ENCODE data around the gene AKAP13.
A peak's percentile ranks its signal among the peaks of the same experiment; 100 is the strongest.

AKAP13 gene

GRCh38 chr15:85752124-85752475 lies 371.7 kb downstream of the AKAP13 start:
- no peaks in the 10 kb centered on the region for H3K4me1 ChIP-seq (ENCODE audit: control insufficient read depth, insufficient read depth, low read length)
- no peak overlapping the region for H3K27ac ChIP-seq (ENCODE audit: extremely low read depth, low read depth, low read length)

GRCh38 chr15:85752491-85752961 lies 372.1 kb downstream of the AKAP13 start:
- H3K9me3 ChIP-seq (ENCODE audit: control insufficient read depth, insufficient read depth, low read depth, low read length) = no peaks in the 10 kb centered on the region
- no peaks in the 10 kb centered on the region for H3K4me1 ChIP-seq (ENCODE audit: control insufficient read depth, insufficient read depth, low read length)
- CTCF ChIA-PET = no interaction called here
- TF ChIP-seq KLF16 (tag by site-specific recombination; IDR thresholded peaks at IDR 0.05) (no peak), ZNF16 (tag by site-specific recombination; IDR thresholded peaks at IDR 0.05; ENCODE audit: low read depth) (no peak), ZNF133 (tag by site-specific recombination; IDR thresholded peaks at IDR 0.05) (no peak), ZNF202 (tag by site-specific recombination; IDR thresholded peaks at IDR 0.05; ENCODE audit: borderline replicate concordance) (no peak), ZNF449 (tag by site-specific recombination; IDR thresholded peaks at IDR 0.05) (no peak), PRDM4 (tag by site-specific recombination; IDR thresholded peaks at IDR 0.05) (no peak), ZNF354C (tag by site-specific recombination; IDR thresholded peaks at IDR 0.05; ENCODE audit: borderline replicate concordance, low read depth) (no peak), ZSCAN23 (tag by site-specific recombination; IDR thresholded peaks at IDR 0.05) (no peak), ZNF830 (tag by site-specific recombination; IDR thresholded peaks at IDR 0.05; ENCODE audit: low read depth) (no peak)
- no peak overlapping the region for H3K27ac ChIP-seq (ENCODE audit: extremely low read depth, low read depth, low read length)
- no peak overlapping the region for H3K4me3 ChIP-seq (ENCODE audit: low read depth, low read length)
- POLR2A ChIA-PET = no interaction called here
- peaks cover 0 to 15% of the 10 kb centered on the region in 2 experiments; a peak in 1 of 3 replicates for H3K36me3 ChIP-seq (ENCODE audit: control insufficient read depth in 2 of 2, insufficient read depth in 1 of 2, low read length in 2 of 2)

More at GRCh38 chr15:85752124-85752475, 371.7 kb downstream of the AKAP13 start:
- H3K9me3 ChIP-seq (ENCODE audit: control insufficient read depth, insufficient read depth, low read depth, low read length) = no peaks in the 10 kb centered on the region
- H3K4me3 ChIP-seq (ENCODE audit: low read depth, low read length) = no peak overlapping the region
- TF ChIP-seq ZBTB7A (tag by site-specific recombination; IDR thresholded peaks at IDR 0.05; ENCODE audit: low read depth) (no peak), BCL11B (tag by site-specific recombination; IDR thresholded peaks at IDR 0.05; ENCODE audit: low read depth) (no peak), ZNF423 (tag by site-specific recombination; IDR thresholded peaks at IDR 0.05) (no peak), ZNF2 (tag by site-specific recombination; IDR thresholded peaks at IDR 0.05) (no peak), ZNF555 (tag by site-specific recombination; conservative IDR thresholded peaks at IDR 0.05) (no peak), SP3 (tag by site-specific recombination; IDR thresholded peaks at IDR 0.05) (no peak)
- peaks cover 3 to 19% of the 10 kb centered on the region in 2 experiments; a peak in 1 of 3 replicates for H3K36me3 ChIP-seq (ENCODE audit: control insufficient read depth in 2 of 2, insufficient read depth in 1 of 2, low read length in 2 of 2)
- ChIA-PET CTCF (no interaction called here), POLR2A (no interaction called here)

GRCh38 chr15:85753261-85753660 lies 372.9 kb downstream of the AKAP13 start:
- ChIA-PET CTCF (no interaction called here), POLR2A (no interaction called here)
- Histone ChIP-seq H3K4me3 (ENCODE audit: low read depth, low read length) (no peak overlapping the region), H3K27ac (ENCODE audit: extremely low read depth, low read depth, low read length) (no peak overlapping the region), H3K36me3 (ENCODE audit: control insufficient read depth in 2 of 2, insufficient read depth in 1 of 2, low read length in 2 of 2) (peaks cover 0 to 15% of the 10 kb centered on the region in 2 experiments; a peak in 1 of 3 replicates), H3K9me3 (ENCODE audit: control insufficient read depth, insufficient read depth, low read depth, low read length) (no peaks in the 10 kb centered on the region), H3K4me1 (ENCODE audit: control insufficient read depth, insufficient read depth, low read length) (no peaks in the 10 kb centered on the region)
- TF ChIP-seq GLIS1 (tag by site-specific recombination; IDR thresholded peaks at IDR 0.05) (no peak), ZNF366 (tag by site-specific recombination; conservative IDR thresholded peaks at IDR 0.05) (peak; percentile 65; the same call in 1 of the 2 replicates), TRIM28 (IDR thresholded peaks at IDR 0.05; ENCODE audit: borderline replicate concordance, low read length) (no peak), EGR2 (tag by site-specific recombination; IDR thresholded peaks at IDR 0.05; ENCODE audit: low read depth) (peak; percentile 75; the same call in 1 of the 2 replicates), ZFHX2 (tag by site-specific recombination; conservative IDR thresholded peaks at IDR 0.05) (0 out of 2 replicates have a peak, but pooled peaks have one; percentile 27), BCL11A (tag by site-specific recombination; IDR thresholded peaks at IDR 0.05; ENCODE audit: low read depth) (no peak)

Measured in HEK293 (cell line).